Endometrial microvascular endothelial cells (primary cell): Measurements from ENCODE around the gene RFNG. TPM values are rescaled to one million over a fixed set of nuclear protein-coding genes. Genes with fewer than 3 reads are reported as not detected.

ENCODE experiments used
- in situ Hi-C: cut with HindIII; loops from 2 replicates; pipeline ENCODE4 v1.10.0; 2017; ENCODE audit warnings: low sequenced_read_pairs, low pct_unique_long_range_greater_than_20kb; ENCODE audit errors: inconsistent ontology term
- total RNA-seq: library from RNA; depleted of rRNA; stranded (reverse); fragments of >200 nt; gene quantifications from one replicate; pipeline ENCODE4 v1.2.3, GENCODE V29; 2015; ENCODE audit errors: inconsistent ontology term

RFNG gene
- total RNA-seq, 1 donor from 2014 or later: 36.0 TPM

DNA sequence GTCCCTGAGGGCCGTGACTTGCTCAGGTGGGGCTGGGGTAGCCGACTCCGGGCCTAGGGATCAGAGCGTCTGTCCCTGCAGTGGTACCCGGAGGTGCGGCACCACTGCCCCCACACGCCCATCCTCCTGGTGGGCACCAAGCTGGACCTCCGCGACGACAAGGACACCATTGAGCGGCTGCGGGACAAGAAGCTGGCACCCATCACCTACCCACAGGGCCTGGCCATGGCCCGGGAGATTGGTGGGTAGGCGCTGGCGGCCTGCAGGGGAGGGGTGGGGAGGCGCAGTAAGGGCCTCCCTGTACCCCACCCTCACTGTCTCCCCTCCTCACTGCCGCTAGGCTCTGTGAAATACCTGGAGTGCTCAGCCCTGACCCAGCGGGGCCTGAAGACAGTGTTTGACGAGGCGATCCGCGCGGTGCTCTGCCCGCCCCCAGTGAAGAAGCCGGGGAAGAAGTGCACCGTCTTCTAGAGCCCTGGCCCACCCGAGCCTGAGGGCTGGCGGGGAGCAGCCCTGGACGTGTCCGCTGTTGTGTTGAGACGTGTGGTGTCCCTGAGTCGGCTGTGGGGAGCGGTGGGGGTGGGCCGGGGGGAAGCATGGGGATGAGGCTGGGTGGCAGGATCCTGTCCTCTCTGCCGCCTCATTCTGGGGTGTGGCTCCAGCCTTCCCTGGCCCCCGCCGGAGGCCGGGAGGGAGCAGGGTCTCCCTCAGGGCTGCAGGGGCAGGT lies 18.1 kb downstream of the RFNG start:
- in situ Hi-C loops: no loop called here

GRCh38 chr17:82031885-82032627 lies 19.6 kb downstream of the RFNG start:
- in situ Hi-C loops: no loop called here

DNA sequence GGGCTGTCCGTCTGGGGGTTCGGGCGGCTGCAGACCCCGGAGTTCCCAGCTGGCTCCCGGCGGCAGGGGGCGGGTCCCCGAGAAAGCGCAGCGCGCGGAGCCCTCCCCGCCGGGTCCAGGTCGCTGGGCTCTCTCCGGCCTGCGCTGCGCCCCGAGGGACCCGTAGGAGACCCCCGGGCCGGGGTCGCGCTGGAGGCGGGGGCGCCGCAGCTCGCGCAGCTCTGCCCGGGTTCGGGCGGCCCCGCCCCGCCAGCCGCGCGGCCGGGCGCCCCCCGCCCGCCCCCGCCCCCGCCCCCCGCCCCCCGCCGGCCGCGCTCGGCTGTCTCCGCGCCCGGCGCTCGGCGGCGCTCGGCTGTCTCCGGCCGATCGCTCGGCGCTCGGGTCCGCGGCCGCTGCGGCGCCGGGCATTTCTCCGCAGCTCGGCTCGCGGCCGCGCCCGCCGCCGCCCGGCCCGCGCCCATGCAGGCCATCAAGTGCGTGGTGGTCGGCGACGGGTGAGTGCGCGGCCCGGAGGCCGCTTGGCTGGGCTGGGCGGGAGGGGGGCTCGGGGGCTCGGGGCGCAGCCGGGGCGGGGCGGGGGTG lies 20.2 kb downstream of the RFNG start, which contains the start of gene RAC3:
Gene RAC3, plus strand, starts transcription at position 376 of the 582 bp plus-strand sequence. Its CDS starts 84 bp downstream, at position 460.
- in situ Hi-C loops: no loop called here

DNA sequence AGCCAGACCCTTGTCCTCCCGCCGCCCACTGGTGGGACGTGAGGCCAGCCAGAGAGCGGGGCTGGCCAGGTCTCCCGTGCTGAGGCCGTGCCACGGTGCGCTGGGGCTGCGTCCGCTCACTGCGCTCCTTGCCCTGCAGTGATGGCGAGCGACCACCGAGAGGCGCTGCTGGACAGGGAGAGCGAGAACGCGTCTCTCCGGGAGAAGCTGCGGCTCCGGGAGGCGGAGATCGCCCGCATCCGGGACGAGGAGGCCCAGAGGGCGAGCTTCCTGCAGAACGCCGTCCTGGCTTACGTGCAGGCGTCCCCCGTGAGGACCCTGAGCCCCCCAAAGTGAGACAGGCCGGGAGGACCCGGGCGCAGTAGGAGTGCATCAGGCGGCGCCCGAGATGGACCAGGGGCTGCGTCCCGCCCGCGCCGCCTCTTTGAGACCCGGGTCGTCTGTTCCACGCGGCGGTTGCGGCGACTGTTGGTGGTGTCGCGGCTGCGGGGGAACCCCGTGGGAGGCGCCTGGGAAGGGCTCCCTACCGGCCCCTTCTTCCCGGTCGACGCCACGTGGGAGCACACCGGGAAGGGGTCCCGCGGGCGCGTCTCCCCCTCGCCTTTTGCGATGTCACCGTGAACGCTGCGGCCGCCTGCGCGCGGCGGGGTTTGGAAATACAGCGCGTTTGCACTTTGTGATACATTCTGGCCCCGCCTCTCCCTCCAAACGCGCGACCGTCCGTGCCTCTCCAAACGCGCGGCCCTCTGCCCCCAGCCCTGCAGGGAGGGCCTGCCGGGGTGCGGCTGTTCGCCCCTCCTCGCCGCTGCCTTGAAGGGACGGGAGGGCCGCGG lies 20.9 kb downstream of the RFNG start:
- in situ Hi-C loops: no loop called here

GRCh38 chr17:82029990-82030469 lies 21.6 kb downstream of the RFNG start:
- in situ Hi-C loops: no loop called here

- in situ Hi-C loops: no loop called here
These were observed 22.2 kb downstream of the RFNG start for GRCh38 chr17:82029391-82029790.

DNA sequence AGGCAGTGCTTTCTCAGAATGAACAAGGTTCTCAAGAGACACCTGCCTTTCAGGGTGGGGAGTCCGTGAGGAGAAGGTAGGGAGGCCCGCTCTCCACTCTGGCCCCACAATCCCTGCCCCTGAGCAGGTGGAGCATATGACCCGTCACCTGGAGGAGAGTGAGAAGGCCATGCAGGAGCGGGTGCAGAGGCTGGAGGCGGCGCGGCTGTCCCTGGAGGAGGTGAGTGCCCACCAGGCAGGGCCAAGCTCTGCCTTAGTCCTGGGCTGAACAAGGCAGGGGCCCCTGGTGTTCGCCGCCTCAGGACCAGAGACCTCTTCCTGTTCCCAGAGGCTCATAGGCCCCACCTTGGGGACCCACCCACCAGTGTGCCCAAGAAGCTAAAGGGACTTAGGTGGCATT lies 22.6 kb downstream of the RFNG start:
- in situ Hi-C loops: no loop called here

DNA sequence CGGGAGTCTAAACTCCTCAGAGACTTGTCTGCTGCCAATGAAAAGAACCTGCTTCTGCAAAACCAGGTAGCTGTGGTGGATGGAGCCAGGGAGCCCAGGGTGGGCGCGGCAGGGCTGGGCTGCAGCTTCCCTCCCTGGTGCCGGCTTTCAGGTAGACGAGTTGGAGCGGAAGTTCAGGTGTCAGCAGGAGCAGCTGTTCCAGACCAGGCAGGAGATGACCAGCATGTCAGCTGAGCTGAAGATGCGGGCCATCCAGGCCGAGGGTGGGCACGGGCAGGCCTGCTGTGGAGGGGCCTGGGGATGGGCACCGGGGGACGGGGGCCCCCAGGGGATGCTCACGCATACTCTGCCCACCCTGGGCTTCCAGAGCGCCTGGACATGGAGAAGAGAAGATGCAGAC lies 23.4 kb downstream of the RFNG start:
- in situ Hi-C loops: no loop called here

GRCh38 chr17:82025401-82026107 lies 26.1 kb downstream of the RFNG start:
- in situ Hi-C loops: no loop called here

- in situ Hi-C loops: no loop called here
These were observed 26.8 kb downstream of the RFNG start for GRCh38 chr17:82024859-82025258.

GRCh38 chr17:82023447-82024241 lies 28.0 kb downstream of the RFNG start:
- in situ Hi-C loops: no loop called here

DNA sequence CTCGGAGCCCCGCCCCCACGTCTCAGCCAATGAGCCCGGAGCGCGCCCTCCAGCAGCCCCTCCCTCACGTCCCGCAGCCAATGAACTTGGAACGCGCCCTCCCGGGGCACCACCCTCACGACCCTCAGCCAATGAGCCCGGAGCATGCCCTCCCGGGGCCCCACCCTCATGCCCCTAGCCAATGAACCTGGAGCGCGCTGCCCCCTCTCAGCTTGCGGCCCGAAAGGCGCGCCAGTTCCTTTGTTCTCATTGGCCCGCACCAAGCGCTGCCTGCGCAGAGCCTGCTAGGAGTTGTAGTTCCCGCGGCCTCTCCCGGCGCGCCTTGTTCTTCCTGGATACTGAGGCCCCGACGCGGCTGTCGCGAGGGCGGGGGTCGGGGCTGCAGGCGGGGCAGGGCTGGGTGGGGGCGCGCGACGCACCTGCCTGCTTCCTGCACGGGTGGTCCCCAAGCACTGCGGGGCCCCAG lies 28.6 kb downstream of the RFNG start, which contains the start of gene LRRC45:
Gene LRRC45, plus strand, starts transcription at position 325 of the 466 bp plus-strand sequence. CDS start 339 bp downstream, outside the sequence.
- in situ Hi-C loops: no loop called here

DNA sequence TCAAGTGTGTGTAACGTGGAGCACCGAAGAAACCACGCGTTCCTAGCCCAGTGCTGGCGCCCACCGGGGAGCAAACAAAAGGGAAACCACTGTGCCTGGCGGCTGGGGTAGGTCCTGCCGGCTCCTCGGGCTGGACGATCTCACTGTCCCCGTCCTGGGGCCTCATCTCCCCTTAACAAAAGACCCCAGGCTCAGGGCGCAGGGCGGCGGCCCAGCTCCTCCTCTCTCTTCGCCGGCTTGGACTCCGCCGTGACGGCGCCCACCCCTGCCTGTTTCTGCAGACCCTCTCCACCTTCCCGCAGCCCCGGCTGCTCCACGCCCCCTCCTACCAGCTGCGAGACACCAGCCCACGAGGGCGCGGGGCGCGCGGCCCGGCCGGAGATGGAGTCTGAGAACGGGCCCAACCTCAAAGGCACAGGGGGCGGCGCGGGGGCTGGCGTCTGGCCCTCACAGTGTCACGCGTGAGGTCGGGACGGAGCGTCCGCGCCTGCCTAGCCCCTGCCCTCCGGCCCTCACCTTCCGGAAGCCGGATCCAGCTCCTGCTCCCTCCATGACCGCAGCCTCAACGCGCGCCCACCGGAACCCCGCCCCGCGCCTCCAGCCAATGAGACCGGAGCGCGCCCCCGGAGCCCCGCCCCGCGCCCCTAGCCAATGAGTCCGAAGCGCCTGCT lies 29.2 kb downstream of the RFNG start, which contains the start of gene CENPX:
Gene CENPX, minus strand, starts transcription at position 569 of the 671 bp plus-strand sequence. Its CDS starts 17 bp downstream, at position 552.
- in situ Hi-C loops: no loop called here

- in situ Hi-C loops: no loop called here
These were observed 29.7 kb downstream of the RFNG start for GRCh38 chr17:82021900-82022309.

DNA sequence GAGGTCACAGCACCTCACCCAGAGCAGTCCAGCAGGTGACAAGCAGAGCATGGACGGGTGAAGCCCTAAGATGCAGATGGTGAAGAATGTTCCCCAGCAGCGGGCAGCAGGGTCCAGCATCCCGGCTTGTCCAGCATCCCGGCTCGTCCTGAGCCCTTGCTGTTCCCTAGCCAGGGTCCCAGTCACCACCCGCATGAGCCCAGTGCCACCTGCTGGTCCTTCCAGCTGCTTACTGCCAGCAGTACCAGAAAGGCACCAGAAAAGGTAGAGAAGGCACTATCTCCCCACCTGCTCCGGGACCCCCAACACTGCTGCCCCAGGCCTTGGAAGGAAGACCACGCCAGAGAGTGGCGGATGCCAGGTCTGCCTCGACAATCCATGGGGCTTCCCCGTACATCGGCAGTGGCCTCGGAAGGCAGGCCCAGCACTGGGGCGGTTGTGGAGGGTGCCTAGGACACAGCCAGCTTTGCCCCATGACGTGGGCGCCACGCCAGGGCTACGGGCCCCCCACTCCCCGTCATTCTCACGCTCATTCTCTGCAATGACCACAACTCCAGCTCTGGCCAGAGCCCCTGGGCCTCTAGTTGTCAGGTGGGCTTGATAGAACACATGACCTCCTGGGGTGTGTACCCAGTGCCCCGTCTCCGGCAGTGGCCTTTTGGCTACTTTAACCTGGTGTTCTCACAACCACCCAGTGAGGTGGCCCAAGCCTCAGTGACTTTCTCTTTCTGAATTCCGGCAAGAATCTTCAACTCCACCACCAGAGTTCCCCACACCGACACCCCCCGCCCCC lies 30.3 kb downstream of the RFNG start:
- in situ Hi-C loops: no loop called here

GRCh38 chr17:82020572-82021106 lies 31.0 kb downstream of the RFNG start:
- in situ Hi-C loops: no loop called here
